Stimulated activated CD8-positive, alpha-beta memory T cell treated with anti-CD3 and anti-CD28 coated beads, Interleukin-12 subunit alpha, Interleukin-12 subunit beta, amount 100 ng/mL, for 24 hours (primary cell): Measurements from ENCODE around the gene SEBOX.

Experiments
- DNase-seq: peaks from one replicate; pipeline ENCODE4 v3.0.0-alpha.2; 2020; ENCODE audit errors: extremely low read depth

The SEBOX gene

DNA sequence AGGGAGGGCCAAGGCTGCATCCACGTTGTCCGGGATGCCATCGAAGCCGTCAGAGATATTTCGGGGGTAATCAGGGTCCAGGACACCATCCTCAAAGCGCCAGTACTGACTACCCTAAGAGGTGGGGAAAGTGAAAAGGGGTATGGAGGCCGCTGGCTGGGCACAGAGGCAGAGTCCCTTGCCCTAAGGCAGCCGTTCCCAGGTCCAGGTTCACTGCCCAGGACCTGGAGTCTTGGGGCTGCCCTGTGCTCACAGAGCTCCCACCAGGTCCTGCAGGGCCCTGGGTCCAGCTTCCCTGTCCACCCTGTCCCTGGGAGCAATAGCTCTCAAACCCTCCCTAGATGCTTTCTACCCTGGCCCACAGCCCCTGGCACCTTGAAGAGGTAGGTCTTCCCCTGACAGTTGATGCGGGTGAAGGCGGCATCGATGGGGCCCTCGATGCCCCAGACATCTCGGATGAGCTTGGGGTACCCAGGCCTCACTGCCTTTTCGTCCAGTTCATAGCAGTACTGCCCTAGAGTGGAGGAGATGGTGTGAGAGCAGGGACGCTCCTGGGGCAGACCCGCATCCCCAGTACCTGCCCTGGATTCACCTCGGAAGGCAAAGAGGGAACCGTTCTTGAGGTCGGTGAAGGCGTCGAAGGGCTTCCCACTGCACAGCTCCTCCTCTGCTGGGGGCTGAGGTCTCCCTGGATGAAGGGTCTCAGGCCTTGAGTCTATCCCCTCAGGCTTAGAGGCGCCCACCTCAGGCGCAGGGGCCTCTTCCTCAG is 4.1 kb upstream of the SEBOX start:
- no peak for DNase-seq

DNA sequence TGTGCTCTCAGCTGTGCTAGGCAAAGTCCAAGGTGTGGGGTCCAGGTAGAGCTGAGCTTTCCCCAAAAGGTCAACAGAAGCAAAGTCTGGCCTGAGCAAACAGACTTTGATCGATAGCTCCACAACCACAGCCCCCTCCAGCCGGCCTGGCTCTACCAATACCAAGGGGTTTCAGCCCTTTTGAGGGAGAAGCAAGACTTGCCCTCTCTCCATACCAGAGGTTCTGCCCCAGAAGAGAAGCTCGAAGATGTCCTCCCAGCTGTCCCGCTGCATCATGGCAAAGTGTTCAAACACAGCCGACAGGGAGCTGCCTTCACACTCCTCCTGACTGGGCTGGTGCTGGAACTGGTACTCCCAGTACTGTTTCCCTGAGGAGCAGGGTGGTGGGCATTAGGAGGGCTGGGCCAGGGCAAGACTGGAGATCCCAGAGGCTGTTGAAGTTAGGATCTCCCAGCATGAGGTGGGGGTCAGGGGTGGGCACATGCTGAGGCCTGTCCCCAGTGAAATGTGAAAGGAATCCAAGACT is 3.4 kb upstream of the SEBOX start:
- no peak for DNase-seq

DNA sequence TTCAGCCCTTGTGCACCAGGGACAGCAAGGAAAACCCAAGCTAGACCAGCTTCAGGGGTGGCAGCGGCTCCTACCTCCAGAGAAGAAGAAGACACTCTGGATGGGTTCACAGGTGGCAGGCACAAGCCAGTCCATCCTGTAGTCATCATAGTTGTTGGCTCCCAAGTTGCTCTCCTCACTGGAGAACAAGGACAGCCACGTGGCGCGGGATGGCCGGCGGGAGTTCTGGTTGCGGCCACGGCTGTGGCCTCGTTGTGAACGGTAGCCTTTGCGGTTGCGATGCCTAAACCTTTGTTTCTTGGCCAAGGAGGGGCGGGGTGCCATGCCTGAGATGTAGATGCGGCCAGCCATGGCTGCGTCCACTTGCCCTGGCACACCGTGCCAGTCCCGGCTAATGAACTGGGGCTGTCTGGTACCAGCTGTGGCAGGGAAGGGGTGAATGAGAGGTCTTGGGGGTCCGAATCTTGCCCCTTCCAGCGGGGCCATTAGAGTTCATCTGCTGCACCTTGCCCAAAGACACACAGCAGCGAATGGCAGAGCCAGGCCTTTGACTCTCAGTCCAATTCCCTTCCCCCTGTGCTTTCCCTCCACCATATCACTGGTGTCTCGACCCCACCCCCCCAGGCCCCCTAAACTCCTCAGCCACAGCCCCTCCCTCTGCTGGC is 2.8 kb upstream of the SEBOX start:
- no peak for DNase-seq

DNA sequence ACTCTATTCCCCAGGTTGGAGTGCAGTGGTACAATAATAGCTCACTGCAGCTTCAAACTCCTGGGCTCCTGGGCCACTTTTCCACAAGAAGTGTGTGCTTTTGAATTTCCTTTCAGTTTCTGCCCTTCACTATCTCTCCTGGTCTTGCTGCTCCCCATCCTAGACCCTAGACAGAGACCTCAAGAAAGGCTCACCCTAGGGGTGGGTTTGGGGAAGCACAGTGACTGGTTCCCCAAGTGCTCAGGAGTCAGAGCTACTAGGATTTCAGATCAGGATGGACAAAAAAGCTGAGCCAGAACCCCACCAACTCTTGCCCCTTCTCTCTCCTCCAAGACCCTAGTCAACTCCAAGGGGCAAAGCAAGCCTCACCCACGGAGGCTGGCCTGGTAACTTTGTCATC is 1.6 kb upstream of the SEBOX start:
- DNase-seq, result no peak

DNA sequence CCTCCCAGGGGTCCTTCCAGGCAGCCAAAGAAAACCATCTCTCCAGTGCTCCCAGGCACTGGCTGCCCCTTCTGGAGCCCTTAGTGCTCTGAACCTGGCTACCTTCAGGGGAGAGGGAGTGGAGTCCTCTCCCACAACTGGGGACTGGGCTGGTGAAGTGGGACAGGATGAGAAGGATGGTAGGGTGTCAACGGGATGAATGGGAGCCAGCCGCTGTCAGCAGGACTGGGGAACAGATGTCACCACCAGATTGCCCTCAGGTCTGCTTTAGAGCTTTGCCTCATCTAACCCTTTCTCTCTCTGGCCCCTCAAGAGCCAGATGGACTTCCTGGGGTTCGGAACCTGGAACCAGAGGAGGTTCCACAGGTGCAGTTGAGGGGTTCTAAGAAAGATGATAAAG is 488 bp upstream of the SEBOX start:
- DNase-seq, result no peak

DNA sequence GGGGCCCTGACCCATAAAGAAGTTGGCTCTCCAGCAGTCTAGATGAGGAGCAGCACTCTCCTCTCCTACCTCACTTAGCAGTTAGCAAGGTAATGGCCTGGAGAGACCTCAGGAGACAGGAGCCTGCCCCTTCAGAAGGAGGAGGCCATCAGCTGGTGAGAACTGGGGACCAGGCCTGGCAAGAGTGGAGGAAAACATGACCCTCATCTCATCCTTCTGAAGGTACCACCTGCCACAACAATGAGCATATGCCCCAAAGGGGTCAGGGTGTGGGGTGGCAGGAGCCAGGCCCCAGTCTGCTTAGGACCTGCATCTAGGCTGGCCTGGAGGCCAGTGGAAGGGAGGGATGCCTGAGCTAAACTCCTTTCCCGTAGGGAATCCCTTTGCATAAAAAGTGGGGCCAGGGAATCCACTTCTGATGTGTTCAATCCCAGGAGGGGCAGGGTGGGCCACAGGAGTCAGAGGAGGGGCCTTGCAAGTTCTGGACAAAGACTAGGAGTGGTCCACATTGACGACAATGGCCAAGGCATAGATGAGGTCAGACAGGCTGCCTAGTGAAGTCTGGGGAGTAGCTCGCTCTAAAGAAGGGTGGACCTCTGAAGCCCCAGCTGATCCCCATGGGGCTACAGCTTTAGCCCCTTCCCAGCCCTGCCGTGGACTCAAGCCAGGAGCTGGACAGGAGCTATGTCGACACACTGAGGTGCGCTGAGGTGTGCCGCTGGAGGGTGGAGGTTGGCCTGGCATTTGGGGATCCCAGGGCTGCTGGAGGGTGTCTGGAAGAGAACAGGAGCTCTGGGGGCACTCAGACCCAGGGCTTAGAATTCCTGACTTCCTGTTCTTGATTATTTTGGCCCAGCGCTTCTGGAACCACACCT is 986 bp downstream of the SEBOX start:
- no peak for DNase-seq

DNA sequence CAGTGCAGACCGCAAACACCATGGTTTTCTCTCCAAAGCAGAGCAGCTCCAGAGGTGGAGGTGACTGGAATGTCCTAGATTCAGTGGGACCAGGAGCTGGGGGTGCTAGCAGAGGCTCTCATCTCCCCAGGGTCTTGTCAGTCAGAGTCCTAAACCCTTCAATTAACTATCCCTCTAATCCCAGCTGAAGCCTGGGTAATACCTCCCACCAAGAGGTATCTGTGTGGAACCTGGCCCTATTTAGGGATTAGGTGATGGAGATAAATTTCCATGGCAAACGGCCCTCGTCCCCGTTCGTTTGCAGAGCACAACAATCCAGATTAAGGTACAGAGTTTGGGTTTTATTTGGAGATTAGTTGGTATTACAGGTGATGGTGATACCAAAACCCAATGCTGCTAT is 1.8 kb downstream of the SEBOX start:
- DNase-seq, result no peak

DNA sequence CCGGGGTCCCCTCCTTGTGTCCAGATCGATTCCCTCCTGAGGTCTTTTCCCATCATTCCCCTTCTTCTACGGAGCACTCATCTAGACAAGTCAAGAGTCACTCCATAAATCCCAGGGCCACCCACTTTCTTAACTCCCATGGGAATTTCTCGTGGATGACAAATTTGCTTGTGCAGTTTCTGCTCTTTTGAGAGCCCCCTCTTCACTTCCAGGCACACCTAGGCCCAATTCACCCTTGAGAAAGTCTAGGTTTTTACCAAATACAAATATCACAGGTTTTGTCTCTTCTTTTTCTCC is 7.2 kb downstream of the SEBOX start:
- no peak for DNase-seq

DNA sequence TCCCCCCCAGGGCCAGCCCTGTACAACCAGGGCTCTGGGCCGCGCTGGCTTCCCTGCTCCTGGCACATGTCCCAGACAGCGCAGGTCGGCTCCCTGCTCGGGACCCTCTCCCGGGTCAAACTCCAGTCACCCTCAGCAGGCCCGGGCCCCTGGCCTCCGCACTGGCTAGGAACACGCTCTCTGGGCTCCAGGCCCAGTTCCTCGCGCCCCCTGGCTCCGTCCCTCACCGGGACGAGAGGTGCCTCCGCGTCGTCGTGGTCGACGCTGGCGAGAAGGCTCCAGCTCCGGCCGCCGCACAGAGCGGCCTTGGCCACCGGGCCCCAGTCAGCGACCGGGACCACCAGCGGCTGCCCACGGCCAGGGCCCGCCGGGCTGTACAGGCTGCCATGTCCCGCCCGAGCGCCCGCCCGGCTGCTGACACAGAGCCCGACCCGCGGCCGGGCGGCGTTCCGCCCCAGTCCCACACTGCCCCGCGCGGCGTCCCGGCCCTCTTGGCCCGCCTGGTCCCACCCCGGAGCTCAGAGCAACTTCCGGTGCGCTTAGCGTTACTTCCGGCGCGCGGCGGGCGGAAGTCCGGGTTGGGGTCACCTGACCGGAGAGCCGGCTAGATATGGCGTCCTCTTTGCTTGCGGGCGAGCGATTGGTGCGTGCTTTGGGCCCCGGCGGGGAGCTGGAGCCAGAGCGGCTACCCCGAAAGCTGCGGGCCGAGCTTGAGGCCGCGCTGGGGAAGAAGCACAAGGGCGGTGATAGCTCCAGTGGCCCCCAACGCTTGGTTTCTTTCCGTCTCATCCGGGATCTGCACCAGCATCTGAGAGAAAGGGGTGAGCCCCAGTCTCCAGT is 7.7 kb downstream of the SEBOX start, which contains the start of gene POLDIP2:
POLDIP2 (minus strand) TSS at position 467 of the 840 bp plus-strand sequence; CDS start at position 388, 79 bp downstream.
- peak; percentile 91 for DNase-seq

DNA sequence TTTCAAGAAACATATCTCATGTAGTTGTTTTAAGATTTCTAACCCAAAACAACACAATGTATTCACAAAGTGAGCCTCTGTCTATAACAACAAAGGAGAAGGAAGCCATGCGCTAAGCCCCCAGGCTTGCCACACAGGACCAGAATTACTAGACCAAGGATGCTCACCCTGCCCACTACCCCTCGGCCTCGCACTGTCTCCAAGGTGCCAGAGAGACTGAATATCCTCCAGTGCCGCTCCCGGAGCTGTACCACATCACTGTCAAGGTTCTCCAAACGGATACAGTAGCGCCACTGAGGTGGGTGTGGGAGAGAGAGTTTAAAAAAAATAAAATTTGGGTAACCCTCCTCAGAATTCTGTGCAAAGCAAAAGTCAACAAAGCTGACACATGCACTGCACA is 14.7 kb downstream of the SEBOX start:
- DNase-seq, result no peak

DNA sequence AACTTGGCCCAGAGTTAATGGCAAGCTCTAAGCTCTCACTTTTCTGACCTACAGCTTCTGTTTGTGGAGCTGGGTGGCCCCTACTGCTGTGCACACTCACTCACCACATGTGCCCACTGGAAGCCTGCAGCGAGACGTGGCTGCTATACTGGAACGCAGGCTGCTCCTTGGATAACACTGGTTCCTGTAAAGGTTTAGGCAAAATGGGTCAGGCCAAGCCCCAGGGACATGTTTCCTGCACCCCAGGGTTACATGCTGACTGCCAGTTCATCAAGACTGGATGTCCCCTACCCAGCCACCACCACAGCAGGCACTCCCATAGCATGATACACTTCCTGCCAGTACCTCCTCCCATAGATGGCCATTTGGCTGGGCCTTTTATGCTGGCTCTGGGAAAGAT is 16.0 kb downstream of the SEBOX start:
- no peak for DNase-seq

DNA sequence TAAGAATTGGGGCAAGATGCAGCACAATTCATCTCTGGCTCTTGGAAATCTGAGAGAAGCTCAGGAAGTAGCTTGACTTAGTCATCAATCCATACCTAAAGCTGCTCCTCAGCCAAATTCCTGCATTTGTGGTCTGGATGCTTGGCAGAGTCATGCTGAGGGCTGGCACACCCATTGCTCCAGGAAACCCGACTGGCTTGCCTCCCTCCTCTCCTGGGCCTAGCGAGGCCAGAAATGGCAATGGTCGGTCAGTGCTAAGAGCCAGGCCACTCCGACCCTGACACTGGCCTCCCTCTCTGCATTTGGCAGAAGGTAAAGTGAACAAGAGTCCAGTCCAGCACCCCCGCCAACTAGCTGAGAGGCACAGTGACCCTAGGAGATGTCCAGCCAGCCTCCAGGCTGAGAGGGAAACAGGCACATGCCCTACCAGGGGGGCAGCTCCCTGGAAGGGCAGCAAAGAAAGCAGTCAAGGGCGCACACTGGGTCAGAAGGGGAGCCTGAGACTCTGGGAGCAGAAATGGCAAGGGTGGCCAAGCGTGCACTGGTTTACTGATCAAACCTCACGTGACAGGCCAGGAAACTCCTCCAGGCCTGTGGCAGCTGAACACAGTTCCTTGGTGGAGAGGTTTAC is 17.6 kb downstream of the SEBOX start:
- DNase-seq, result no peak

DNA sequence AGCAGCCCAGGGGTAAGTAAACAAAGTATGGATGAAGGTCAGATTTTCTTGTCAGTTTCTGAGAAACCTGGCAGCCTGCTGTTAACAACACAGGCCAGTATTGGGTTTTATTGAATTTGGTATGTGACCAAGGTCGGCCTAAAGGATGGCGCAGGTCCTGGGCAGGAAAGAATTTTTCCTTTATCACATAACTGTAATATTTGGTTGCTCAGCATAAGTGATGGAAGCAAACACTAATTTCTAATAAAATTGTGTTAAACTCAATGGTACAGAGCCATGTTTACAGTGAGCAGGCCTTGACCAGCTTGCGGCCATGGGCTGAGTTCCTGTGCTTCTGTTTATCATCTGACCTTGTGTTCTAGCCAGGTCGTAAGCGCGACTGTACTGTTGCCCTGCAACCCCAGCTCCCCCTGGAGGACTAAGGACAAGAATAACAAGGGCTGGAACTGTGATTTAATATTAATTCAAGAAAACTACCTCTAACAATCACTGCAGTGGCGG is 18.2 kb downstream of the SEBOX start:
- no peak for DNase-seq

DNA sequence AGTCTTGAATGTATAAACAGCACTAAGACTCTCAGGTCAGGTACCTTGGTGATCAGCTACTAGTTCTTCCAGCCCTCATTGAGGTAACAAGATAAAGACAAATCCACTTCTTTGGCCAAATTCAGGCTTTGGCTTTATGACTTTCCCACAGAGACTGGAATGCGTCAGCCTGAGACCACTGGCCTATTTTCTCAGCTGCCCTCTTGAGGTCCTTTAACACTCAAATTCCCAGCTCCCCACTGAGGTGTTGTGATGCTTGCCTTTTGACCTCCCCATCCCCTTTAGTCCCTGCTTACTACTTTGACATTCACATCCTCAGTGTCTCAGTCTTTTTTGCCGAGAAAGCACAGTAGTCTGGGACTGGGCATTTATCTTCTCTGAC is 18.8 kb downstream of the SEBOX start:
- DNase-seq, result no peak

DNA sequence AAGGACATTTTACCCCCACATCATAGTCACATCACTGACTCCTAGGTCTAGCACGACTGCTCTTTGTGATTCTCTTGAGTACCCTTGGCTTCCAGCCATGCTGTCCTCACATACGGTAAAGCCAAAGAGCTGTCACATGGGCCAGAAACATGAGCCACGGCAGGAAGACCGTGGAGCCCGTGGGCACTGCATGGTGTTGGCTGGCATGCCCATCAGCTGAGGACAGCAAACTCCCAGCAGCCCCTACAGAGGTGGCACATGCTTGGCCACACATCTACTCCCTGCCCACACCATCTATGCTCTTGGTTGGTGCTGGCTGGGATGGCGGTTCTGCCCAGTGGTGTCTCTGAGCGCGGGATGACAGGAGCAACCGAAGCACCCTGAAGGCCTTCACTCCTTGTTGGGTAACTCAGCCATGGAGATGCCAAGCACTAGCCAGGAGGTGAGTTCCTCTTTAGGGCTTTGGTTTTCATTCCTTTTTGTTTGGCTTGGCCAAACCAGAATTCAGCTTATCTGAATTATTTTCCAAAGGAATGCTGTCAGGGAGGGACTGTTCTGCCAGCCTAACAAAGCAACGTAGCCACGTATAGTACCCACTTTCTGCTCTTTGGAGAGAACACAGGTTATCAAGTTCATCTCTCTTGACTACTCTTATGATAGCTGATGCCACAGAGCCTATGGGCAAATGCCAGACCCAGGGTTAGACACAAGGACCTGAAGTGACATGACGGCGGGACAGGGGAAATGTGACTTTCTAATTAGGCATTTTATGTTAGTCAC is 19.4 kb downstream of the SEBOX start:
- no peak for DNase-seq

DNA sequence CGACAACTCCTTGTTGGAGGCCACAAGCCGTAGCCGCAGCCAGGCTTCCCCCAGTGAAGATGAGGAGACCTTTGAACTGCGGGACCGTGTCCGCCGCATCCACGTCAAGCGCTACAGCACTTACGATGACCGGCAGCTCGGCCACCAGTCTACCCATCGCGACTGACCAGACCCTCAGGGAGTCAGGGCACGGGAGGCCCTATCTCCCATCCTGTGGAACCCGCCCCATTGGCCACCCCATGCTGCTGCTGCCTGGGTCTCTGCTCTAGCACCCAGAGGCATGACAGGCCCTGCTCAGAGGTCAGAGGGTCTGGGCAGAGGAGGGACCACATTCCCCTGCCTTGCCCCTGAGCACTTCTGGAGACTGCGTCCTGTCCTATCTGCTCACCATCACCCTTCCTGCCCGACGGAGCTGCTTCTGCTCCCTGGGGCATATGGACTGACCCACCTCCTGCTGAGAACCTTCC is 20.5 kb downstream of the SEBOX start:
- DNase-seq, result no peak

DNA sequence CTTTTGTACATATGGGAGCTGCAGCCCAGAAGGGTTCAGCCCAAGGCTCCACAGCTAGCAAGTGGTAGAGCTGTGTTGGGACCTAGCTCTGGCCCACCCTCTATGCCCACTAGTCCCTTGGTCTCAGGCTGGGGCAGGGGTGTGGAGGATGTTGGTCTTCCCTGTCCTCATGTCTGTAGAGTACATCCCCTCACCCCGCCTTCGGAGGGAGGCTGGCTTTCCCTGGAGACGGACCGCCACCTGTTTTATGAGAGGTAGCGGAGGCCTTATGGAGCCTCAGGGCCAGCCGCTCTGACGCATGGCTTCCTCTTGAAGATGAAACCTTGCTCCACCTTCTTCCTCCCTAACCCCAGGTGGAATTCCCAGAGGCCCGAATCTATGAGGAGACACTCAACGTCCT is 21.0 kb downstream of the SEBOX start:
- no peak for DNase-seq

DNA sequence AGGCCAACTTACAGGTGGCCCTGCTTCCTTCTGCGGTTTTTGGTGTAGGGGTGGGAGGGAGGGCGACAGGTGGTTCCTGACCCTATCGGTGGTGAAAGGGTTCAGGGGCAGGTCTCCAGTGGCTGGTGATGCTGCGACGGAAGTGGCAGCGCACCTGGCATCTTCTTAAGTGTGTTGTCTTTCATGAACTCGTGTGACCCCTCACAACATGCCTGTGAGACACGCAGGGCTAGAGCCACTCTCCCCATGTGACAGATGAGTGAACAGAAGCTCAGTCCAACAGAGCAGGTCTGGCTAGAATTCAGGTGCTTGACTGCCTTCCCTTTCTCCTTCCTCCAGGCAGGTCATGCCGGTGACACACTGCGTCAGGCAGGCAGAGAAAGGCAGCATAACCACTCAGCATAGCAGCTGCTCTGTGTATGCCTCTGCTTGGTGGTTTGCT is 21.5 kb downstream of the SEBOX start:
- no peak for DNase-seq

DNA sequence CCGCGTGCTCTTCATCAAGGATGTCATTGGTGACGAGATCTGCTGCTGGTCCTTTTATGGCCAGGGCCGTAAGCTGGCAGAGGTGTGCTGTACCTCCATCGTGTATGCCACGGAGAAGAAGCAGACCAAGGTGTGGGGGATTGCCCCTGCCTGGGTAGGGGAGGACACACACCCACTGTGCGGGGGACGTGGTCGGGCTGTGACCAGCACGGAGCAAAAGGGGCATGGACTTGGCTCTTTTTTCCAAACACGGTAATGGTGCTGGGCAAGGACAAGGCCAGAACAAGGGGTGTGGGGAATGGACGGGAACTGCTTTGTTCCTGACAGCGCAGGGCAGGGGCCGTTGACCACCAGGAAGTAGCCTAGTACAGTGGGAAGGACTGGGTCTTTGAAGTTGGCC is 22.7 kb downstream of the SEBOX start:
- DNase-seq, result no peak

DNA sequence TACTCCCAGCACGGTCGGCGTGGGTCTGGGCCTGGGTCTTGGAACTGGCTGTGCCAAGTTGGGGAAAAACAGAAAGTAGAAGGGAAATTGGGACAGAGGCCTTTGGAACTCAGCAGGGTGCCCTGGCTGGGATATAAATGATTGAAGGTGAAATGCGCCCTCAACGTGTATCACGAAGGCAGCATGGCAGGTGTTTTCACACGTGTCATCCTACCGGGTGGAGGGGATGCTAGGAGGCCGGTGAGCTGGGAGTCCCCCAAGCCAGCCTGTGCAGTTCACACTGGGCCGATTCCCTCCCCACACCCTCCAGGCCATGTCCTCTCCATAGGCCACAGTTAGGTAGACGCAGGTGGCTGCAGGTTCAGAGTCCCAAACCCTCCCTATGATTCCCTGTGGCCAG is 23.5 kb downstream of the SEBOX start:
- no peak for DNase-seq
